ENCODE measurements around the gene CX3CR1. TPM values are rescaled to one million over a fixed set of nuclear protein-coding genes. Genes with fewer than 3 reads are reported as not detected.

Gene CX3CR1
- total RNA-seq, 2 experiments from 2014 or later: 0.13 TPM; not detected in 1

DNA sequence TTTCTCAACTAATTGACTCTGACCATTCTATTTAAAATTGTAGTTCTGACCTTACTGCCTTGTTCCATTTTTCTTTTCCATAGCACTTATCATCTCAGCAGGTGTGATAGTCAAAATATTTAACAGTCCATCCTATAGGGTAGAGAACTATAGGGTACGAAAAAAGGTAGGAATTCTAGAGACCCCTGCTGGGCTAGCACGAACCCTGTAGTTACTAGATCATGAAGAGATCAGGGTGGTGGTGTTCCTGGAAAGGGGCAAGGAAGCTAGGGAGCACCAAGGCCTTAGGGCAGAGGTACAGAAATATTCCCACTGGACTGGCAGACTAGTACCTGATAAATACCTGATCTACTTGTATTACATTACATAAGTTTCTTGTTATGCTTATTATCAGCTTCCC, 55.5 kb downstream of the CX3CR1 start:
- H3K9me2 ChIP-seq (ENCODE audit: insufficient read depth, low read length): no peaks in the 10 kb centered on the region
- H3K79me2 ChIP-seq (ENCODE audit: insufficient read depth, low read depth, low read length): no peaks in the 10 kb centered on the region
- no peaks in the 10 kb centered on the region for H4K20me1 ChIP-seq (ENCODE audit: insufficient read depth, low read length)
- CTCF ChIA-PET (ENCODE audit: unreplicated experiment): no interaction called here
- POLR2A ChIA-PET: interaction anchor here (0.8 to 1.7 kb wide), 3 partner anchors 8 to 64 kb away, joined by 3 to 5 read pairs (median 3); no protein-coding TSS in a partner anchor
- no peak overlapping the region for H3K4me3 ChIP-seq (ENCODE audit: low read depth, low read length, poor library complexity, severe bottlenecking)
- H3K36me3 ChIP-seq (ENCODE audit: insufficient read depth, low read length): no peaks in the 10 kb centered on the region
- H3K4me1 ChIP-seq (ENCODE audit: insufficient read depth, low read length, poor library complexity, severe bottlenecking): peaks cover 8% of the 10 kb centered on the region
- no TSS peak for BruUV-seq (replicated peaks)
- TF ChIP-seq CTCF (conservative IDR thresholded peaks at IDR 0.05; ENCODE audit: low read length): no peak
- TF ChIP-seq EZH2phosphoT487 (IDR thresholded peaks at IDR 0.05; ENCODE audit: borderline replicate concordance, low read depth, low read length): no peak
- no peak for DNase-seq (ENCODE audit: low spot score)
- H3K4me2 ChIP-seq (ENCODE audit: low read length): no peak overlapping the region
- no peak overlapping the region for H2AFZ ChIP-seq (ENCODE audit: low read length)
- H3K9me3 ChIP-seq (ENCODE audit: low read length): no peaks in the 10 kb centered on the region
- H3K27ac ChIP-seq (ENCODE audit: low read depth, low read length, poor library complexity, severe bottlenecking): no peak overlapping the region
- intact Hi-C loops (cut with micrococcal nuclease; ENCODE audit: unreplicated experiment): no loop called here

DNA sequence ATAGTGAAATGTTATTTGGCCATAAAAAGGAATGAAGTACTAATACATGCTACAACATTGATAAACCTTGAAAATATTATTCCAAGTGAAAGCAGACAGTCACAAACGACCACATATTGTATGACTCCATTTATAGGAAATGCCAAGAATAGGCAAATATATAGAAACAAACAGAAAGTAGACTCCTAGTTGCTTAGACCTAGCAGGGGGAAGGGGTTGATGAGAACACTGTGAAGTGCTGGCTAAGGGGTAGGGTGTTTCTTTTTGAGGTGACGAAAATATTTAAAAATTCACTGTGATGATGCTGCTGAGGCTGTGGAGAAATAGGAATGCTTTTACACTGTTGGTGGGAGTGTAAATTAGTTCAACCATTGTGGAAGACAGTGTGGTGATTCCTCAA, 56.9 kb downstream of the CX3CR1 start:
- TF ChIP-seq EZH2phosphoT487 (IDR thresholded peaks at IDR 0.05; ENCODE audit: borderline replicate concordance, low read depth, low read length) (no peak), CTCF (conservative IDR thresholded peaks at IDR 0.05; ENCODE audit: low read length) (no peak)
- Histone ChIP-seq H3K9me2 (ENCODE audit: insufficient read depth, low read length) (no peaks in the 10 kb centered on the region), H3K4me2 (ENCODE audit: low read length) (no peak overlapping the region), H3K4me1 (ENCODE audit: insufficient read depth, low read length, poor library complexity, severe bottlenecking) (peaks cover 8% of the 10 kb centered on the region), H3K9me3 (ENCODE audit: low read length) (no peaks in the 10 kb centered on the region), H3K79me2 (ENCODE audit: insufficient read depth, low read depth, low read length) (no peaks in the 10 kb centered on the region), H3K36me3 (ENCODE audit: insufficient read depth, low read length) (no peaks in the 10 kb centered on the region), H2AFZ (ENCODE audit: low read length) (no peak overlapping the region), H4K20me1 (ENCODE audit: insufficient read depth, low read length) (no peaks in the 10 kb centered on the region), H3K27ac (ENCODE audit: low read depth, low read length, poor library complexity, severe bottlenecking) (no peak overlapping the region), H3K4me3 (ENCODE audit: low read depth, low read length, poor library complexity, severe bottlenecking) (no peak overlapping the region)
- no TSS peak for BruUV-seq (replicated peaks)
- ChIA-PET POLR2A (interaction anchor here (1.2 kb wide), 1 partner anchor 8 kb away, joined by 3 read pairs; no protein-coding TSS in a partner anchor), CTCF (ENCODE audit: unreplicated experiment) (no interaction called here)
- no peak for DNase-seq (ENCODE audit: low spot score)
- intact Hi-C loops (cut with micrococcal nuclease; ENCODE audit: unreplicated experiment): no loop called here

DNA sequence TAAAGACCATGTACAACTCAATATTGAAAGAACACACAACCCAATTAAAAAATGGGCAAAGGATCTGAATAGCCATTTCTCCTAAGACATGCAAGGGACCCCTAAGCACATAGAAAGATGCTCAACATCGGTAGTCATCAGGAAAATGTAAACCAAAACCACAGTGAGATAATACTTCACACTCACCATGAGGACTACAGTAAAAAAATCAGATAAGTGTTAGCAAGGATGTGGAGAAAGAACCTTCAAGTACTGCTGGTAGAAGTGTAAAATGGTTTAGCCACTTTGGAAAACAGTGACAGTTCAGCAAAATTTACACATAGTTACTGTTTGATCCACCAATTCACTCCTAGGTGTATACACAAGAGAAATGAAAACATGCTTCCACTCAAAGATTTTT, 57.4 kb downstream of the CX3CR1 start:
- no peak overlapping the region for H2AFZ ChIP-seq (ENCODE audit: low read length)
- ChIA-PET POLR2A (no interaction called here), CTCF (ENCODE audit: unreplicated experiment) (no interaction called here)
- H3K36me3 ChIP-seq (ENCODE audit: insufficient read depth, low read length): no peaks in the 10 kb centered on the region
- H3K4me2 ChIP-seq (ENCODE audit: low read length): no peak overlapping the region
- intact Hi-C loops (cut with micrococcal nuclease; ENCODE audit: unreplicated experiment): no loop called here
- peaks cover 8% of the 10 kb centered on the region for H3K4me1 ChIP-seq (ENCODE audit: insufficient read depth, low read length, poor library complexity, severe bottlenecking)
- no peak for TF ChIP-seq EZH2phosphoT487 (IDR thresholded peaks at IDR 0.05; ENCODE audit: borderline replicate concordance, low read depth, low read length)
- TF ChIP-seq CTCF (conservative IDR thresholded peaks at IDR 0.05; ENCODE audit: low read length): no peak
- H3K27ac ChIP-seq (ENCODE audit: low read depth, low read length, poor library complexity, severe bottlenecking): no peak overlapping the region
- no peaks in the 10 kb centered on the region for H3K79me2 ChIP-seq (ENCODE audit: insufficient read depth, low read depth, low read length)
- no TSS peak for BruUV-seq (replicated peaks)
- H3K9me3 ChIP-seq (ENCODE audit: low read length): no peaks in the 10 kb centered on the region
- no peak overlapping the region for H3K4me3 ChIP-seq (ENCODE audit: low read depth, low read length, poor library complexity, severe bottlenecking)
- no peak for DNase-seq (ENCODE audit: low spot score)
- no peaks in the 10 kb centered on the region for H4K20me1 ChIP-seq (ENCODE audit: insufficient read depth, low read length)
- no peaks in the 10 kb centered on the region for H3K9me2 ChIP-seq (ENCODE audit: insufficient read depth, low read length)
